HepG2 (cell line): ENCODE data around the gene CPNE1. TPM values are rescaled to one million over a fixed set of nuclear protein-coding genes. Genes with fewer than 3 reads are reported as not detected.

Source experiments
- AGO2 ChIP-seq: fragments of 200-400 bp; formaldehyde crosslinking; optimal IDR thresholded peaks from 2 replicates; pipeline ENCODE3; 2017; ENCODE audit warnings: mild to moderate bottlenecking, low read depth, low read length, moderate library complexity
- ARID5B ChIP-seq: IDR thresholded peaks from 2 replicates; pipeline ENCODE4 v1.4.0; 2020; ENCODE audit warnings: mild to moderate bottlenecking, missing genetic modification reagents
- FOXA3 ChIP-seq: IDR thresholded peaks from 2 replicates; pipeline ENCODE4 v1.6.1; 2016; ENCODE audit warnings: missing genetic modification reagents, missing compliant biosample characterization
- HDAC2 ChIP-seq: sonication (generic); formaldehyde crosslinking; IDR thresholded peaks from 2 replicates; pipeline ENCODE4 v1.4.0; 2020; ENCODE audit warnings: missing genetic modification reagents
- KLF15 ChIP-seq: sonication (generic); formaldehyde crosslinking; IDR thresholded peaks from 2 replicates; pipeline ENCODE4 v1.8.1; 2023; ENCODE audit warnings: borderline replicate concordance, mild to moderate bottlenecking, inconsistent platforms, missing genetic modification reagents, mixed read lengths
- NONO ChIP-seq, 2 experiments: fragments of 450-650 bp in 1 of 2; sonication (generic) in 1 of 2; formaldehyde crosslinking in 1 of 2; IDR thresholded peaks in 1 of 2; conservative IDR thresholded peaks in 1 of 2; 2 replicates each; pipeline versions ENCODE4 v1.6.1 to v1.8.0; 2017 to 2022; ENCODE audit warnings: mild to moderate bottlenecking in 1 of 2, missing genetic modification reagents in 1 of 2, moderate library complexity in 1 of 2
- POLR2G ChIP-seq: fragments of 200-400 bp; formaldehyde crosslinking; IDR thresholded peaks from 2 replicates; pipeline ENCODE4 v1.6.1; 2018; ENCODE audit warnings: mild to moderate bottlenecking, low read depth, low read length, moderate library complexity
- RBM22 ChIP-seq: fragments of 200-400 bp; formaldehyde crosslinking; optimal IDR thresholded peaks from 2 replicates; pipeline ENCODE3; 2017; ENCODE audit warnings: mild to moderate bottlenecking, low read length, moderate library complexity
- RFXAP ChIP-seq: sonication (generic); formaldehyde crosslinking; IDR thresholded peaks from 2 replicates; pipeline ENCODE4 v1.4.0; 2020; ENCODE audit warnings: missing genetic modification reagents, borderline replicate concordance
- TBX3 ChIP-seq: fragments of 450-650 bp; IDR thresholded peaks from 2 replicates; pipeline ENCODE4 v1.6.1; 2017; ENCODE audit warnings: antibody characterized with exemption, mild to moderate bottlenecking, inconsistent platforms, borderline replicate concordance
- YY1 ChIP-seq: IDR thresholded peaks from 2 replicates; pipeline ENCODE4 v1.6.1; 2011; ENCODE audit warnings: low read length, low read depth, moderate library complexity, mild to moderate bottlenecking; ENCODE audit not compliant: insufficient read depth, insufficient replicate concordance
- ZNF292 ChIP-seq: sonication (generic); formaldehyde crosslinking; IDR thresholded peaks from 2 replicates; pipeline ENCODE4 v1.8.1; 2022; ENCODE audit warnings: mild to moderate bottlenecking, low read depth, missing genetic modification reagents, borderline replicate concordance
- ZNF34 ChIP-seq: sonication (generic); formaldehyde crosslinking; IDR thresholded peaks from 2 replicates; pipeline ENCODE4 v1.4.0; 2020; ENCODE audit warnings: mild to moderate bottlenecking, missing genetic modification reagents, borderline replicate concordance
- ZNF607 ChIP-seq: sonication (generic); formaldehyde crosslinking; IDR thresholded peaks from 2 replicates; pipeline ENCODE4 v1.5.1; 2020; ENCODE audit warnings: missing genetic modification reagents, mild to moderate bottlenecking, borderline replicate concordance
- ZNF704 ChIP-seq: sonication (generic); formaldehyde crosslinking; IDR thresholded peaks from 2 replicates; pipeline ENCODE4 v1.8.1; 2023; ENCODE audit warnings: mild to moderate bottlenecking, inconsistent platforms, moderate library complexity, missing genetic modification reagents, borderline replicate concordance
- ZNF879 ChIP-seq: sonication (generic); formaldehyde crosslinking; IDR thresholded peaks from 2 replicates; pipeline ENCODE4 v1.8.1; 2023; ENCODE audit warnings: missing genetic modification reagents
- polyA plus RNA-seq, 8 experiments: library from polyadenylated mRNA; depleted of rRNA in 3 of 8; stranded (reverse) in 7 of 8; unstranded in 1 of 8; fragments of >200 nt; fragmentation: Illumina TruSeq in 4 of 8; extraction: Trizol in 4 of 8; gene quantifications; 2 replicates each; pipeline versions ENCODE4 v1.2.1 to v1.2.3, GENCODE V29; 2011 to 2016; ENCODE audit warnings: low read depth in 4 of 8, missing spikeins in 1 of 8, mixed read lengths in 1 of 8; ENCODE audit not compliant: insufficient read depth in 1 of 8
- total RNA-seq, 5 experiments: library from RNA; depleted of rRNA; stranded (reverse); fragments of >200 nt; fragmentation: Illumina TruSeq; extraction: Trizol; gene quantifications; 2 replicates each; pipeline ENCODE4 v1.2.3, GENCODE V29; 2016; ENCODE audit warnings: low read depth in 1 of 5

CPNE1 gene
- total and polyA plus RNA-seq, 2 of the 13 experiments (the other 11 are each of a cell fraction or from before 2014, with no cell fraction given): 408 to 431 TPM

DNA sequence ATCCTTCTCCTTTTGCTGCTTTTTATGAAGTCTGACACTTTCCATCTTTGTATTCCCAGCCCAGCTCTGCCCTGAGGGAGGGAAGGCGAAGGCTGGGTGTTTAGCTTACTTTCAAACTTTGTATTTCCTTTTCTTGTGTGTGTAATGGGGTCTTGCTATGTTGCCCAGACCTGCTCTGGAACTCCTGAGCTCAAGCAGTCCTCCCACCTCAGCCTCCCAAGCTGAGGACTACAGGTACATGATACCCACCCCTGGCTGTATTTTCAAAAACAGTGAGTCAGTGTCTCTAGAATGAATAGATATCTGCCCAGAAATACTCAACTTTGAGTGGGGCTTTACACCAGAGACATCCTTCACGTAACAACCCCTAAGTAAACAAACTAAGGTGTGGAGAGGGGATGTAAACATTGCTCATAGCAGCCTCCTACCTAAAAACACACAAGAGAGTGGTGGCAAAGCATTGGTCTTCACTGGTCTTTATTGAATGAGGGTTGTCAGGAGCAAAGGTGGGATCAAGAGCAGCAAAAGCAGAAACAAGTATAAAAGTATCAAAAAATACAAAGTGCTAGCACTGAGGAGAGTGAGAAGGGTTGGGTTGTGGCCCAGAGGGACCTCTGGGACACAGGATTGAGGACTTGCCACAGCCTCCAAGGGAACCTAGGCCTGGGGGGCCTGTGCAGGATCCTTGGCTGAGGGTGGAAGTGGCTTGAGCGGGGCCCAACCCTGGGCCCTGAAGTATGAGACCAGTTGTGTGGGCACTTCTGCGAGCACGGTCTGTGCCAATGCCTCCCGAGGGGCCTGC, 38.9 kb downstream of the CPNE1 start (continued):
- TF ChIP-seq TBX3 (peak; percentile 39; the same call in 1 of the 2 replicates), FOXA3 (CRISPR knock-in tag) (peak; percentile 54), ZNF607 (CRISPR knock-in tag) (peak; percentile 58; the same call in 1 of the 2 replicates), ZNF292 (CRISPR knock-in tag) (no peak), ZNF704 (no peak), ZNF879 (no peak), HDAC2 (CRISPR knock-in tag) (no peak), RFXAP (CRISPR knock-in tag) (no peak), POLR2G (peak; percentile 49), AGO2 (peak; percentile 35), ZNF34 (CRISPR knock-in tag) (no peak), KLF15 (CRISPR knock-in tag) (no peak), RBM22 (no peak), NONO (IDR thresholded peaks at IDR 0.05) (no peak), NONO (CRISPR knock-in tag; conservative IDR thresholded peaks at IDR 0.05) (no peak), ARID5B (CRISPR knock-in tag) (peak; percentile 24; the same call in 1 of the 2 replicates), YY1 (no peak)
